ENCODE results near the gene DIDO1. TPM values are rescaled to one million over a fixed set of nuclear protein-coding genes. Genes with fewer than 3 reads are reported as not detected.

Gene DIDO1
- total and polyA plus RNA-seq, 2 of the 13 experiments (the other 11 are each of a cell fraction or from before 2014, with no cell fraction given): 75.0 to 75.1 TPM

GRCh38 chr20:62898970-62899632 lies 27.2 kb downstream of the DIDO1 start:
- Histone ChIP-seq H3K27ac (ENCODE audit: extremely low read length, insufficient read depth, low read length) (no peak overlapping the region), H3K79me2 (ENCODE audit: insufficient read depth, low read length) (no peaks in the 10 kb centered on the region), H3K36me3 (replicated peaks in 1 of 2; ENCODE audit: control insufficient read depth in 1 of 2, insufficient read depth in 2 of 2, low read length in 2 of 2) (peaks cover 16 to 51% of the 10 kb centered on the region in 2 experiments), H3K9ac (ENCODE audit: insufficient read depth, low read depth, low read length) (no peak overlapping the region), H4K20me1 (ENCODE audit: insufficient read depth, low read length) (peaks cover 11% of the 10 kb centered on the region), H3K27me3 (ENCODE audit: control insufficient read depth in 1 of 2, insufficient read depth in 2 of 2, low read length in 2 of 2) (no peaks in the 10 kb centered on the region), H3K4me1 (ENCODE audit: insufficient read depth, low read length) (peaks cover 32% of the 10 kb centered on the region), H3K9me3 (ENCODE audit: low read length) (no peaks in the 10 kb centered on the region), H3K4me2 (ENCODE audit: low read depth, low read length) (peak overlapping the region; percentile 50), H3K4me3 (replicated peaks in 1 of 3; ENCODE audit: insufficient read depth in 1 of 3, low read depth in 2 of 3, low read length in 3 of 3) (peak overlapping the region in 1 of 3 experiments; percentile 44; a peak in 1 of 6 replicates), H2AFZ (ENCODE audit: low read length) (no peak overlapping the region)
- CTCF ChIA-PET (ENCODE audit: low intra/inter-chr PET ratio, low total read pairs): interaction anchor here (2.2 to 3.1 kb wide), 3 partner anchors 22 to 110 kb away, joined by 6 to 30 read pairs (median 17); no protein-coding TSS in a partner anchor
- 74% methylated on average over 16 of the region's 16 CpGs for WGBS (ENCODE audit: low lambda C conversion rate)
- intact Hi-C loops (cut with micrococcal nuclease; ENCODE audit: unreplicated experiment) (no loop called here), in situ Hi-C loops (cut with HindIII; ENCODE audit: extremely low pct_ligation_motif_present, low pct_unique_long_range_greater_than_20kb) (no loop called here)
- POLR2A ChIA-PET: interaction anchor here (0.8 to 3.5 kb wide), 4 partner anchors 24 to 55 kb away, joined by 3 to 18 read pairs (median 3); partner anchors contain the start of gene SLC17A9
- ATAC-seq: no peak
- no peak for FAIRE-seq
- no TSS peak for BruUV-seq (replicated peaks)
- no peak for DNase-seq (ENCODE audit: low spot score)
- TF ChIP-seq MXI1 (IDR thresholded peaks at IDR 0.05; ENCODE audit: borderline replicate concordance, low read depth, low read length): 0 out of 3 replicates have a peak, but pooled peaks have one; percentile 6
- no peak for TF ChIP-seq SNAI1 (CRISPR knock-in tag; IDR thresholded peaks at IDR 0.05; ENCODE audit: borderline replicate concordance)
- 0 out of 2 replicates have a peak, but pooled peaks have one; percentile 17 for TF ChIP-seq ARNTL (CRISPR knock-in tag; IDR thresholded peaks at IDR 0.05)
- no peak for TF ChIP-seq U2AF1 (optimal IDR thresholded peaks at IDR 0.05; ENCODE audit: low read depth, low read length)
- no peak for TF ChIP-seq HNRNPL (IDR thresholded peaks at IDR 0.05; ENCODE audit: low read depth, low read length)
- no peak for TF ChIP-seq ZBTB40 (IDR thresholded peaks at IDR 0.05)
- TF ChIP-seq ZBTB40 (CRISPR knock-in tag; IDR thresholded peaks at IDR 0.05): no peak
- no peak for TF ChIP-seq MTF1 (CRISPR knock-in tag; IDR thresholded peaks at IDR 0.05)
- TF ChIP-seq ZNF563 (CRISPR knock-in tag; IDR thresholded peaks at IDR 0.05): no peak
- no peak for TF ChIP-seq ZFP41 (CRISPR knock-in tag; IDR thresholded peaks at IDR 0.05; ENCODE audit: borderline replicate concordance)
- no peak for TF ChIP-seq CEBPZ (IDR thresholded peaks at IDR 0.05; ENCODE audit: low read length)
- no peak for TF ChIP-seq MAX (IDR thresholded peaks at IDR 0.05)

All from HepG2 (cell line).